ENCODE results near the gene CTNNA2. TPM values are rescaled to one million over a fixed set of nuclear protein-coding genes. Genes with fewer than 3 reads are reported as not detected.
"Not testable (repeated sequence)": the region's sequence is repeated elsewhere in the genome, so short reads cannot be mapped to it uniquely, and the experiment has no call there.

The CTNNA2 gene
- total RNA-seq, 1 donor from 2014 or later, result not detected

- DNase-seq (ENCODE audit: low read depth, low spot score), result no peak
These were observed 507.0 kb downstream of the CTNNA2 start for GRCh38 chr2:80019571-80020460.

- no peak for DNase-seq (ENCODE audit: low read depth, low spot score)
These were observed 509.2 kb downstream of the CTNNA2 start for GRCh38 chr2:80022018-80022417.

- no peak for DNase-seq (ENCODE audit: low read depth, low spot score)
These were observed 513.3 kb downstream of the CTNNA2 start for GRCh38 chr2:80026040-80026729.

DNA sequence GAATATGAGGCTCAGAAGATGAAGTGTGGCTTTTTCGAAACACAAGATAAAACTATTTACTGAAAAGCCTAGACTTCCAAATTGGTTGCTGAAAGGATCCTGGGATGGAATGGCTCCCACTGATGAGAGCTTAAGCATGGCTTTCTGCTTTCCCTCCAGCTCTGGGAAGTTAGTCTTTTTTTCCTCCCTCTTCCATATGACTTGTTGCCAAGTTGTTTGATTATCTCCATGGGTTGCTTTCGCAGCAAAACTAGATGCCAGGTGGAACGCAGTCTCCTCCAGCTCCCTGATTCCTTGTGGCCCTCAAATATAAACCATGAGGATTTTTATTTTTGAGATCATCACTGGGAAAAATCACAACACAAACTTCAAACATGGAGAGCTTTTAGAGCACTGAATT lies 515.2 kb downstream of the CTNNA2 start:
- no peak for DNase-seq (ENCODE audit: low read depth, low spot score)

DNA sequence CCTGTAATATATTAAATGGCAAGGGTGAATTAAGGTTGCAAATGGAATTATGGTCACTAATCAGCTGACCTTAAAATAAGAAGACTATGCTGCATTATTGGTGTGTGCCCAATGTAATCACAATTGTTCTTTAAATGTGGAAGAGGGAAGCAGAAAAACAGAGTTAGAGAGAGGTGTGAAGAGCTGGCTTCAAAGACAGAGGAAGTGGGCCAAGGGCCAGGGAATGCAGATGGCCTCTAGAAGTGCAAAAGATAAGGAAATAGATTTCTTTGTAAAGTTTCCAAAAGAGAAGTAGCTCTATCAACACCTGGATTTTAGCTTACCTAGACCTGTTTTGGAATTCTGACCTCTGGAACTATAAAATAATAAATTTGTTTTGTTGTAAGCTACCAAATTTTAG lies 515.7 kb downstream of the CTNNA2 start:
- DNase-seq (ENCODE audit: low read depth, low spot score), result no peak

DNA sequence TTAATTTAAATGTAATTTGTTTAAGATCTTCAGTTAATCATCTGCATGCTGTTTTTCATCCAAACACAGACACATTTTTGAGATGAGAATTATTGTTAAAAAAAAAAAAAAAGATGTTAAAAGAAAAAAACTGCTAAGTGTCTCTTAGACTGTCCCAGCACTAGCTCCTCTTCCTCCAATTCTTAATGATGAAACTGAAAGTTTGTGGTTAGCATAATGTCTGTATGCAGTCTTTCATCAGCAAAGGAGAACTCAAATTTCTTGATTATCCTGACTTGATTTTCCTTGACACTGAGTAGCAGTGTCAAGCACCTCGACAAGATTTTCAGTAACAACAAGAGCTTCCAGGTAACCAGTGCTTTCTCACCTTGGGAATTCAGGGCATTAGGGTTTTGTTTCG lies 517.3 kb downstream of the CTNNA2 start:
- no peak for DNase-seq (ENCODE audit: low read depth, low spot score)

DNA sequence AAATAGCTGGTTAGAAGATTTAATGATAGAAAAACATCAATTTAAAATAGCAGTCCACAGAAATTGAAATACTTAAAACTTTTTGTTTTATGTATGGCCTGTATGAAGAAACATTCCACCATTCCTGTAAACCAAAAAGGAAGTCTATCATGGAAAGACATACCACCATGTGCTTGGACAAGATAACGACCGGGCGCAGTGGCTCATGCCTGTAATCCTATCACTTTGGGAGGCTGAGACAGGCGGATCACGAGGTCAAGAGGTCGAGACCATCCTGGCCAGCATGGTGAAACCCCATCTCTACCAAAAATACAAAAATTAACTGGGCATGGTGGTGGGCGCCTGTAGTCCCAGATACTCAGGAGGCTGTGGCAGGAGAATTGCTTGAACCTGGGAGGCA lies 519.8 kb downstream of the CTNNA2 start:
- DNase-seq (ENCODE audit: low read depth, low spot score), result not testable (repeated sequence)

DNA sequence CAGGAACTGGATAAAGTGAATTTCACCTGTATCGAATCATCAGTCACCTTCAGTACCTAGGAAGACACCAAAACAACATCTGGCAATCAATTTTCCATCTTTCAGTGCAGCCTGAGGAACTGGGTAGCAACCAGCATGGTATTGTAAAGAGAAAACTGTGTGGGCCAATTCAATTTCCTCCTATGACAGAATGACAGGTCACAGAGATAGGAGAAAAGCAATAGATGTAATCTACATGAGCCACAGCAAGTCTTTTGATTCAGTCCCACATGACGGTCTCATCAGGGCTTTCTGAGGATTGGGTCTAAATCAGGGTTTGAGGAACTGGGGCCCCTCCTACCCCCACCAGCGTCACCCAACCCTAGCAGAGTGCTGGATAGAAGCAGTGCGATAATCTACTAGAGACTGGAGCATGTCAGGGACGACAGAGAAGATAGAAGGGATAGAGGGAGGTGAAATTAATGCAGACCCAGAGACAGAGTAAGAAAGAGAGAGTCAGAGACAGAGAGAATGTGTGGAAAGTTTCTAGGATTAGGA lies 523.0 kb downstream of the CTNNA2 start:
- DNase-seq (ENCODE audit: low read depth, low spot score), result no peak

DNA sequence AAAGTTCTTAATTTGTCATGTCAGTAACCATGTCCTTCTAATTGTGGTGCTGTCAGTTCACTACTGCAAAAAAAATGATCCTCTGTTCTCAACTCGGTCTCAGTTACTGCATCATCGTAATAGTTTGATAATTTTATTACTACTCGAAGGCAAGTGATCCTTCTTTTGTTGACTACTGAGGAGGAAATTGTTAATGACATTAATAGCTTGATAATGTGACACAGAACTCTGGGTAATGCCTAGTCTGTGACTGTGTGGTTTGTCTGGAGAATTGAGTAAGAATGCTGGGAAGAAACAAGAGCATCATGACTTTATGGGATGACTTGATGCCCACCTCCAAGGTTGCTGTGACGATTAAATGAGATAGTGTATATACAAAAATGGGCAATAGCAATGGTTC lies 524.5 kb downstream of the CTNNA2 start:
- no peak for DNase-seq (ENCODE audit: low read depth, low spot score)

- no peak for DNase-seq (ENCODE audit: low read depth, low spot score)
These were observed 527.4 kb downstream of the CTNNA2 start for GRCh38 chr2:80040226-80040625.

- DNase-seq (ENCODE audit: low read depth, low spot score), result no peak
These were observed 529.8 kb downstream of the CTNNA2 start for GRCh38 chr2:80042635-80043034.

- no peak for DNase-seq (ENCODE audit: low read depth, low spot score)
These were observed 535.4 kb downstream of the CTNNA2 start for GRCh38 chr2:80048296-80048695.

DNA sequence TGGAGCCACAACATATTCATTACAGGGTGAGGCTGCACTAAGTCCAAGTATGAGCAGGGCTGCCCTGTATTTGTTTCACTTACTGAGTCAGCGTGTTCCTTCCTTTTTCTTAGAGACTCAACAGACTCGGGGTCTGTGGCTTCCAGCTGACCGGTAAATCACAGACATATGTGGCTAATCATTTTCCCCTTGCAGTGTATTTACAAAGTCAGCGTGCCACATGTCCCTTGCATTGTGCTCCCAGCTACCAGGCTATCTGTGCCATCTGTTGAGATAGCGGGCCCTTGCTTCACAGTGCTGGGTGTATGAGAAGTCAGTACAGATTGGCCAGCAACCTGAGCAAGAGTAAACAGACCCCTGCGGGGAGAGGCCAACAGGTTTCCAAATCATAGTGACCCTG lies 537.4 kb downstream of the CTNNA2 start:
- no peak for DNase-seq (ENCODE audit: low read depth, low spot score)

- no peak for DNase-seq (ENCODE audit: low read depth, low spot score)
These were observed 540.9 kb downstream of the CTNNA2 start for GRCh38 chr2:80053522-80054345.

DNA sequence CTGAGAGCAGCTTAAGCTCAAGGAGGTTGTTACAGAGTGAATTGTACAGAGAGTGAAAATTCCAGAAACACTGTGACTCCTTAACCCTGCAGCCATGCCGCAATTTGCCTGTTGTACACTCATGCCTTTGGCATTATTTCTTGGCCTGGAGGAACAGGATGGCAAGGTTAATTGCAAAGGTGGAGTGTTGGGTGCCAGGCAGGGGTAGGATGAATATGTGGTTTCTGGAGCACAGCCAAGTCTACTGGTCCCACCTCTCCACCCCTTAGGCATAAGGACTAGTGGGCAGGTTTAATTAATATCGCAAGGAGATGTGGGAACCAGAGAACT lies 541.5 kb downstream of the CTNNA2 start:
- no peak for DNase-seq (ENCODE audit: low read depth, low spot score)

DNA sequence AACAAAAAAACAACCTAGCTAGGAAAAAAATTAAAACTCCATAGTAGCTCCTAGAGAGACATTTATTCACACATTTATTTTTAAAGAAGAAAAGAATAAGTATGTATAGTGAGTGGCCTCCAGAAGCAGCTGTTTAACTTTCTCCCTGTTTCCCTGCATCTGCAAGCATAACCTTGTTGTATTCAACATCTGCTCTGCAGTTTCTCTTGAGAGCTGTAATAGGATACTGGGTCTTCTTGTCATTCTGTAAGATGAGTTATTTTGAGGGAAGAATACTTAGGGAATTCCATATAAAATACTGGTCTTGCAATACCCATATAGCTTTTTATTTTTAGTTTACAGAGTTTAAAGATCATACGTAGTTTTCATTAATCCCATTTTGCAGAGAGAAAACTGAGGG lies 545.1 kb downstream of the CTNNA2 start:
- DNase-seq (ENCODE audit: low read depth, low spot score), result no peak

DNA sequence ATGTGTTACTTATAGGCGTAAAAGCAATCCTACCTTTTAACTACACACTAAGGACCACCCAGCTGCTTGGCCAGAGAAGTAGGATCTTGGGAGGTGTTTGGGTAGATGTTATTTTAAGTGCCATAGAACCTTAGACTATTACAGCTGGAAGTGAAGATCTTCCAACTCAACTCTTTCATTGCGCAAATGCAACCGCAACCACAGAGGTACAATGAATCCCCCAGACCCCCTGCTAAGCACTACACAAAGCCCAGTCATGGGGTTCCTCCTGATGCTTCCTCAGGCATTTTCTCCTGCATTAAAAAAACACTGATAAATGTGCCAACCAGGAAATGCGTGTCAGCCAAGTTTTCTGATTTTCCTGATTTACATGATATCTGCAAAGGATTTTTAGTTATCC lies 545.7 kb downstream of the CTNNA2 start:
- DNase-seq (ENCODE audit: low read depth, low spot score), result no peak

- DNase-seq (ENCODE audit: low read depth, low spot score), result no peak
These were observed 546.6 kb downstream of the CTNNA2 start for GRCh38 chr2:80059447-80059846.

DNA sequence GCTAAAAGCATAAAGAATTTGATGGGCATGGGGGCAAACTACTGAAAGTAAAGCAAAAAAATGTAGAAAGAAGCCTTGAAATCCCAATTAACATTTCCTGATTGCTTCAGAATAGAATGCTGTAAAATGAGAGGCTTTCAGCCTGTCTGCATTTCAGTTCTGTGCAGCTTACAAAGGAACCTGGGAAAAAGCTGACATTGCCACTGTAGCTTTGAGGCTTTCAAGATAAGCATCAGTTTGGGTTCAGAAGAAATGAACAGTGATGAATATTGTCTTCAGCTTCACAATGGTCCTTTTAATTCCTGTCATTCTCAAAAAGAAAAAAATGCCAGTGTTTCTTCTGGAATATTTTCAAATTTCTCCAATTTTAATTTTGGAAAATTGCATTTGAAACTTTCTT lies 549.0 kb downstream of the CTNNA2 start:
- DNase-seq (ENCODE audit: low read depth, low spot score), result no peak

DNA sequence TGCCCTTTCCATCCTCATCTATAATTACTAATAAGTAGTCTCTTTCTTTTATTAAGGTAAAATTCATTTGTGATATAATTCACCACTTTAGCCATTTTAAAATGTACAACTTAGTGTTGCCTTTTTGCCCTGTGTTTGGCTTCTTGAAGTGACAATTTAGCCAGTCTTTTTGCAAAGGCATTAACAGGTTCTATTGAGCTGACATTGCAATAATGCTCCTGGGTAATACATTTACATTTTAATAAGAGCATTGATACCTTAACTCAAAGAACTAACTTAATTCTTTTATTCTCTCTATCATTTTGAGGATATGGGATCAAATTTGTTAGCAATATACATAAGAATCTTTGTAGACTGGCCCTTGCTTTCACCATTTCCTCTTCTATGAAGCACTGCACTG lies 549.4 kb downstream of the CTNNA2 start:
- no peak for DNase-seq (ENCODE audit: low read depth, low spot score)

DNA sequence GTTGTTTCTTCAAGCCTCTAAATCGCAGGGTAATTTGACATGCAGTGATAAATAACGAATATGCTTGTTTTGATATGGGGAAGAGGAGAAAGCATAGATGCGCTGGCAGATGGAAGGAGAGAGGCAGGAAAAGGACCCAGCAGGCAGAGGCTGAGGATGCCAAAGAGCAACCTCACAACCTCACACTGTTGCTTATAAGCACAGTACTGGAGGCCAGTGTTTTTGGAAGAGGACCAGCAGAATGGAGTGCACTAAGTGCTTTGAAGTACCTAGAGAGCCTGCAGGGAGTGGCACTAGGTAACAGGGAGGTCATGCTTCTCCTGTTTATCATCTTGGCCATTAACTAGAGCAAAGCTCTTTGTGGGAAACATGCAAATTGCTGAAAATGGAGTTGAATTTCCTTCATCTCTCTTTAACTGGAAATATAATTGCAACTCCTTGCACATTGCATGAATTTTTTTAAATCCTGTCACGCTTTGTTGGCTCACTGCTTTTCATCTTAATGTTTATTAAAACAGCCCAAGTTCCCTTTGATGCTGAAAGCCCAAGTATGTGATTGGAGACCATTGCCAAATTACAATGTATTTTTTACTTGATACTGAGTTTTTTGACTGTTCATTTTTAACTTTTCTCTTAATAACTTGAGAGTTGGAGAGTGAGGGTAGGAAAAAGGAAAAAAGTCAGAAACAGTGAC lies 555.3 kb downstream of the CTNNA2 start:
- no peak for DNase-seq (ENCODE audit: low read depth, low spot score)
